T1000 (cell line): Measurements from ENCODE around the gene PTBP1.

Source experiments
- DNase-seq: peaks from one replicate; lab custom pipeline; 2025; ENCODE audit warnings: mixed read lengths; lab: John Stamatoyannopoulos, UW

PTBP1 gene

DNA sequence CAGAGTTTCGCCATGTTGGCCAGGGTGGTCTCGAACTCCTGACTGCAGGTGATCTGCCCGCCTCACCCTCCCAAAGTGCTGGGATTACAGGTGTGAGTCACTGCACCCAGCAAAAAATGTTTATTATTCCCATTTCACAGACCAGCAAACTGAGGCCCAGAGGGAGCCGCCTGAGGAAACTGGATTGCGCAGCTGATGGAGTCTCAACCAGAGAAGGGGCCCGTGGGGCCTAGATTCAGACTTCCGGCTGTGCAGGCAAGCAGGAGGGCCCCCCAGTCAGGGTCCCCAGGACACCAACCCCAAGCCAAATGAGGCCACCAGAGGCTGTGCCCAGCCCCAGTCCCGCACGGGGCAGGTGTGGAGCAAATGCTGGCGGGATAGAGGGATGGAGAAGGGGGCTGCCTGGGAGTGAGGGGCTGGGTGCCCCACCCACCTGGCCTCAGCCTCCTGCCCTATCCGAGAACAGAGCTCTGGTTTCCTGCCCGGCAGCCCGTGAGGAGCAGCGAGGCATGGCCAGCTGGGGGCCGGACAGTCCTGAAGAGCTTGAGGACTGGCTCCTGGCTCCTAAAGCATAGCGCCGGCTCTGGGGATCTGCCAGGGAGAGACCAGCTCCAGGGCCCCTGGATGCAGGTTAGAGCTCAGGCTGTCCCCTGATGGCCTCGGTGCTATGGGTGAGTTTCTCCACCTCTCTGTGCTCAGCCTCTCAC, 24.4 kb upstream of the PTBP1 start:
- no peak for DNase-seq

DNA sequence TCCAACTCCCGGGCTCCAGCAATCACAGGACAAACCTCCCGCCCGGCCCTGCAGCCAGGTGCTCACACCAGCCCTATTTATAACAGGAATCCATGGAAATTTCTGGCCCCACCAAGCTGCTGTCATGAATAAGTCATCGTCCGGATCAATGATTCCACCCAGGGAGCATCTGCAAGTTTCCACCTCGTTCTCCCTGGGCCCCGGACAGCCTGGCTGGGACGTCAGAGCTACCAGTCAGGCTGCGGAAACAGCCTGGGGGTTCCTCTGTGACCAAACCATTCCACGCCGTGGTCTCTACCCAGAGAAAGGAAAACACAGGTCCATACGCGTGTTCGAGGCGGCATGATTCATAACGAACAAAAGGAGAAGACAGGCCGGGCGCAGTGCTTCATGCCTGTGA, 20.7 kb upstream of the PTBP1 start:
- no peak for DNase-seq

DNA sequence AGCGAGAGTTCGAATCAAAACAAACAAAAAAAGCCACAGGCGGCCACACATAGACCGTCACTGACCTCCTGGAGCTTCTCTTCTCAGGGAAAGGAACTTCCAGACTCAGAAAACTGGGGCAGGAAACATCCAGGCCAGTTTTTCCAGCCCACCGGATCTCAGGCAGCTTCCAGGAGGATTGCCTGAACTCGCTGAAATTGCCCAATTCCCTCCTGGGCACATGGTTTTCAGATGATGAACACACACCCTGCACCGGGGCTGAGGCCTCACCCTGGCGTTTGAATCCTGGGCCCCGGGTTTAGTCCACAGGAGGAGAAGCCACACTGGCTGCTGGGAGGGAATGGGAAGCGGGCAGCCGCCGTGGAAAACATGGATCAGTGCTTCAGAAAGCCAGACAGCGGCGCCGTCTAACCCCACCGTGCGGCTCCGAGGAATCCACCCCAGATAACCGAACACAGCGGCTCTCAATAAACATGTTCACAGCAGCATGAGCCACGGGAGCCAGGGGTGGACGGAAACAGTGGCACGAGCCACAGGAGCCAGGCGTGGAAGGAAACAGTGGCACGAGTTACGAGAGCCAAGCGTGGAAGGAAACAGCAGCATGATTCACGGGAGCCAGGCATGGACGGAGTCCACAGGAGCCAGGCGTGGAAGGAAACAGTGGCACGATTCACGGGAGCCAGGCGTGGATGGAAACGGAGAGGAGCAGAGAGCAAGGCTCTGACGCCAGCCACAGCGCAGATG, 18.2 kb upstream of the PTBP1 start:
- peak; percentile 92 for DNase-seq

DNA sequence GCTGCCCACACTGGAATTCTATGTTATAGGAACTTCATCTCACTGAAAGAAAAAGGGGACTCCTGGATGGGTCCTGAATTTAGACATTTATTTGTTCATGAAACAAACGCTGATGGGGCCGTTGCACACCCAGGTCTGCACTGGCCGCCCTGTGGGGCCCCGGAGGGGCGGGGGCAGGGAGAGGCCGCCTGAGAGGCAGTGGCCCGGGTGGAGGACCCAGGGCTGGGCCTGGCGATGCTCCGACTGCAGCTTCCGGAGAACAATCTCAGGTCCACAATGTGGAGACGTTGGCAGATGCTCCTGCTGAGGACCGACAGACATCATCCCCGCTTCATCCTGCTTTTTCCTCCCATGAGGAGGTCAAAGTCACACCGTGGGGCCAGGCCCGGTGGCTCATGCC, 16.3 kb upstream of the PTBP1 start:
- no peak for DNase-seq

DNA sequence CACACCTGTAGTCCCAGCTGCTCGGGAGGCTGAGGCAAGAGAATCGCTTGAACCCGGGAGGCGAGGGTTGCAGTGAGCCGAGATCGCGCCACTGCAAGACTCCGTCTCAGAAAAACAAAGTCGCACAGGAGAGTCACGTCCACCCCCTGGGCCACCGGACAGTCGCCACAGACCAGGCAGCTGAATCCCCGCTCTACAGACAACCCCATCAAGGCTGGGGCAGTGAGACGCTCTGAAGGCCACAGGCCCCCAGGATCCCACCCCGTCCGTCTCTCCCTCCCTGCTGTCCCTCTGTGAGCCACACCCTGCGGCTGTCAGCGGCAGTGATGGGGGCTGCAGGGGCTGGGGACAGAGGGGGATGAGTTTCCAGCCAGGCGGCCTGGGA, 15.5 kb upstream of the PTBP1 start:
- no peak for DNase-seq

DNA sequence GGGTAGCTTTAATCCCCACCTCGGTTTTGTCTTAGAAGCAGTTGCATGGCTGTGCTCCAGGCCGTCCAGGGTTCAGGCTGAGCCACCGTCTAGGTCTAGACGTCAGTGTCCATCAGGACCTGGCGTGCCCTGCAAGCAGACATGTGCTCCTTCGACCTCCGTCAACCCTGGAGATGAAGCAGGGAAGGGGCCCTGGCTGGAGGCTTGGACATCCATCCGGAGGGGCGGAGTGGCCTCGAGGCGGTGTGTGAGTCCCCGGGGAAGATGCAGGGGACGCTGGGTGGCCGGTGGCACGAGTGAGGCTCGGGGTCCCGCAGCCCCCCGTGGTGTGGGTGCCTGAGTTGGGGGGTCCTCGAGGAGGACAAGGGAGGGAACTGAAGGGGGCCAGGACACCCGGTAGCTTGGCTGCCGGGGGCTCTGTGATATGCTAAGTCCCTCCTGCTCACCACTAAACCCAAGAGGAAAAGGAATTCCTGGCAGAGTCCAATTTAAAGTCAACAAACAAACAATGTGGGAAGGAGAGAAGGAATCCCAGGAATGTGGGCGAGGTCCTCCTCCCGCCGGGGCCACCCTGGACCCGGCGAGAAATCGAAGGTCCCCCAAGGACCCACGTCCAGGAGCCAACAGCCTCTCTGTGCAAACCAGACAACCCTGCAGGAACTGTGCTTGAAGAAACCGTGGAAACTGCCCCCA, 14.9 kb upstream of the PTBP1 start:
- peak; percentile 59 for DNase-seq

DNA sequence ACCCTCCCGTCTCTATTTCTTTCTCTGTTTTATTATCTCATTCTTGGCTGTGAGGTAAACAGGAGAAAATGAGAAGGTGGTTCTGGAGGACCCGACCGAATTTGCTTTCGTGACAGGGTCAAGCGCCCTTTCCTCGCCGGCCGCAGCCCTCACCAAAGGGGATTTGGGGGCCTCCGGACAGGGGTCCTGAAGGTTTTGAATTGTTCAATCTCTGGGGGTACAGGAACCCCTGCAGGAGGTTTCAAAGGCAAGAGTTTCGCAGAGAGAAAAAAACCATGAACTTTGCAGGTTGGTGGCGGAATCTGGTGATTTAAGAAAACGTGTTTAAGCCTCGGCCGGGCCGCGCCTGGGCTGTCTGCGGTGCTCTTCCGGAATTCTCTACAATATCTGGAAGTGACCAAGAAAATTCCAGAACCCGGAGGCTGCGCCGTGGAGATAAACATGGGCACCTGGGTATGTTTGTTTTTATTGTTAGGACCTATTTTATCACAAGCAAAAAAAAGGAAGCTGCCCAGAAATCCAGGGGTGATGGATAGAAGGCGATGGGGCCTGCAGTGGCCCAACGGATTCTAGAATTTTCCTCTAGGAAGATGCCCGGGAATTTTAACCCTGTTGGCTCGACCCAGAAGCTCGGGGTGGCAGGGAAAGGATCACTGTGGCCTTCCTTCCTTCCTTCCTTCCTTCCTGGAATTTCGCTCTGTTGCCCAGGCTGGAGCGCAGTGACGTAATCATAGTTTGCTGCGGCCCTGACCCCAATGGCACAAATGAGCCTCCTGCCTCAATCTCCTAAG, 14.2 kb upstream of the PTBP1 start:
- DNase-seq, result no peak

DNA sequence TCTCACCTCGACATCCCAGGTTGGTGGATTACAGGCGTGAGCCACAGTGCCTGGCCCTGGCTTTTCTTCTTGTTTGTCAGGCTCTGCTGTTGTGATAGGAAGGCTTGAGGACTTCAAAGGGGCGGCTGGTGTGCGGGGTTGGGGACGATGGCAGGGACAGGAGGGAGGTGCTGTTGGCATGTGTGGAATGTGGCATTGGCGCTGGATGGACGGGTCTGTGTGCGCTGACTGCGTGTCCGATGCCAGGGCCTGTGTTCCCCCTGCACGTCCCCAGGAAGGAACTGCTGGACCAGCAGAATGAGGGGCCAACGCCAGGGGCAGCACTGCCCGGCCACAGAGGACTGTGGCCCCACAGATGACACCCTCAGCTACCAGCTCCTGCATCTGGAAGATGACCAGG, 12.7 kb upstream of the PTBP1 start:
- no peak for DNase-seq

DNA sequence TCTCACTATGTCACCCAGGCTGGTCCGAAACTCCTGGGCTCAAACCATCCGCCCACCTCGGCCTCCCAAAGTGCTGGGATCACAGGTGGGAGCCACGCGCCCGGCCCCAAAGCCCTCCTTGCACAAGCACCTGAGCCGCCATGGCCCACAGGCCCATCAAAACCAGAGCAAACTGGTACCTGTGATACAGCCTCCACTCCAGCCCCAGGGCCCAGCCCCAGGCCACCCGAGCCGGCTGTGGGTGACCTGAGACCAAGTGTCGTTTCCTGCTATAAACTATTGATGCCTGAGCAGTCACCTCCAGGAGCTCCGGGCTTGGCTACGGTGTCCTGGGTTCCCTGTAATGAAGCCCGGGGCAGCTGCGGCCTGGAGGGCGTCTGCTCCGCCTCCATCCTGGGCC, 9.7 kb upstream of the PTBP1 start:
- no peak for DNase-seq

DNA sequence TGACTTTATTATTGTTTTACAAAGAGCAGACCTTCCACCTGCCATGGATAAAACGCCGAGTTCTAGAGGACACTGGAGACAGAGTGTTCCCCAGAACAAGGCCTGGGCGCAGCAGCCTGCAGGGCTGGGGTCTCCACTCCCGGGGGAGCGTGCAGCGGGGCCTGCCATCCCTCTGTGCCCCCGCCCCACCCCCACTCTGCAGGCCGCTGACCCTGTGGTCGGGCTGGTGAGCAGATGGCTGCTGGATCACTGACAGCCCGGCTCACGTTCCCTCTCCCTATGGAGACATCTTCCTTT, 8.6 kb upstream of the PTBP1 start:
- no peak for DNase-seq

DNA sequence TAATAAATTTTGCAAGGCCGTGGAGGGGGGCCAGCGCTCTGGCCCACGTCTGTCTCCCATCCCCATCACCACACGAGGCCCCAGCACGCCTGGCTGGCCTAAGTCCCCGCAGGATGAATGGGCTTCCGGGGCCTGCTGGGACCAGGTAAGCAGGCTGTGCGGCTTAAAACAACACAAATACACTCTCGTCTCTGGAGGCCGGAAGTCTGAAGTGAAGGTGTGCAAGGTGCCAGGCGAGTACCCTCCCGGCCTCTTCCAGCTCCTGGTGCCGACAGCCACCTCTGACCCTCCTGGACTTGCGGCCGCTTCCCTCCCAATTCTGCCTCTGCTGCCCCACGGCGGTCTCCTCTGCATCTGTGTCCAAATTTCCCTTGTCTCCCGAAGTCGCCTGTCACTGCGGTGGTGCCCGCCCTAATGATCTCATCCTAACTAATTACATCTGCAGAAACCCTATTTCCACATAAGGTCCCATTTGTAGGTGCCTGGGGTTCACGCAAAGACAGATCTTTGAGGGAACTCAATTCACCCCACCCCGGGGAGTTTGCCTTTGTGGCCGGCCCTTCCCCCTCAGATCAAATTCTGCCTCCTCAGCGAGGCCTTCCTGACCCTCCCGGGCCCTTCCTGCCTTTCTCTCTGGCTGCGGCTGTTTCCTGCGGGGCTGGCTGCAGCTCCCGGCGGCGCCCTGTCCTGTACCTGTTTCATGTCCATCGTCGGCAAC, 8.1 kb upstream of the PTBP1 start:
- no peak for DNase-seq

DNA sequence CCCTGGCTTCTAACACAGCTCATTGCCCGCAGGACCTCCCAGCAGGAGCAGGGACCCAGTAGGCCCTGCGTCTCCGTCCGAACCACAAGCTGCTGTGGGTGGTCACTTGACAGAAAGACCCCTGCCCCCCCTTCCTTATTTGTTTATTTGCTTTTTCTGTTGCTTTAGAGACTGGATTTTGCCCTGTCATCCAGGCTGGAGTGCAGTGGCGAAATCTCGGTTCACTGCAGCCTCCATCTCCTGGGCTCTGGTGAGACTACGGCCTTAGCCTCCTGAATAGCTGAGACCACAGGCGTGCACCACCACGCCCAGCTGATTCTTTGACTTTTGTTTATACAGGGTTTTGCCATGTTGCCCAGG, 7.6 kb upstream of the PTBP1 start:
- DNase-seq, result no peak

DNA sequence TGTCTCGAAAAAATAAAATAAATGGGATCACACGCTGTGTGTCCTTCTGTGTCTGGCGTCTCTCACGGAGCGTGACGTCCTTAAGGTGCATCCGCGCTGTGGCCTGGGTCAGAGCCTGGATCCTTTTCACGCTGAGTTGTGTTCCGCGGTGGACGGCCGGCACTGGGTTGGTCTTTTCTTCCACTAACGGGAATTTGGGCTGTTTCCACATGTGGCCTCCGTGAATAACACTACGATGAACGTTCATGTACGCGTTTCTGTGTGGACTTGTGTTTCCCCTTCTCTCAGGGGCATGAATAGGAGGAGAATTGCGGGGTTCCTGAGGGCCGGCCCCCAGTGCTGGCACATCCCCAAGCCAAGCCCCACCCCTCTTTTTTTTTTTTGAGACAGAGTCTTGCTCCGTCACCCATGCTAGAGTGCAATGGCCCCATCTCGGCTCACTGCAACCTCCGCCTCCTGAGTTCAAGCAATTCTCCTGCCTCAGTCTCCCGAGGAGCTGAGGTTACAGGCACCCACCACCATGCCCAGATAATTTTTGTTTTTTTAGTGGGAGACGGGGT, 6.2 kb upstream of the PTBP1 start:
- no peak for DNase-seq

DNA sequence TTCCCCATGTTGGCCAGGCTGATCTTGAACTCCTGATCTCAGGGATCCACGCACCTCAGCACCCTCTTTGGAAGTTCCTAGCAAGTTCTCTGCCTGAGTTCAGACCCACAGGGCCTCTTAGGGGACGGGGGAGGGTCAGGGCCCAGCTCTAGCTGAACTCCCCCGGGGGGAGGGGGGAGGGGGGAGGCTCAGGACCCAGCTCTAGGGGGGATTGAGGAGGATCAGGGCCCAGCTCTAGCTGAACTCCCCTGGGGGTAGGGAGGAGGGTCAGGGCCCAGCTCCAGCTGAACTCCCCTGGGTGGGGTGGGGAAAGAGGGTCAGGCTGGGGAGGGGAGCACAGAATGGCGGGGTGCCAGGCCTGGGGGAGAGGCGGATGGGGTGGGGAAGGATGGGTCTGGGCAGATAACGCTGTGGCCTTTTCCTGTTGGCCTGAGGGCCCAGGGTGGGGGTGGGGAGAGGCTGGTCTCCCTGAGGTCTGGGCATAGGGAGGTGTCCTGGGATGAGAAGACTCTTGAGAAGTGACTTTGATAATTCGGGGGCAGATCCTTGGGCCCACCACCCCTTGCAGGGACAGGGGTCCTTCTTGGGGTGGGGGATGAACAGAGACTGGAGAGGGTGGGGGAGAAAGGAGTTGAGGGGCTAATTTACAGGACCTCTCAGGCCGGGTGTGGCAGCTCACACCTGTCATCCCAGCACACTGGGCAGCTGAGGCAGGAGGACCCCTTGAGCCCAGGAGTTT, 5.5 kb upstream of the PTBP1 start:
- DNase-seq, result no peak

DNA sequence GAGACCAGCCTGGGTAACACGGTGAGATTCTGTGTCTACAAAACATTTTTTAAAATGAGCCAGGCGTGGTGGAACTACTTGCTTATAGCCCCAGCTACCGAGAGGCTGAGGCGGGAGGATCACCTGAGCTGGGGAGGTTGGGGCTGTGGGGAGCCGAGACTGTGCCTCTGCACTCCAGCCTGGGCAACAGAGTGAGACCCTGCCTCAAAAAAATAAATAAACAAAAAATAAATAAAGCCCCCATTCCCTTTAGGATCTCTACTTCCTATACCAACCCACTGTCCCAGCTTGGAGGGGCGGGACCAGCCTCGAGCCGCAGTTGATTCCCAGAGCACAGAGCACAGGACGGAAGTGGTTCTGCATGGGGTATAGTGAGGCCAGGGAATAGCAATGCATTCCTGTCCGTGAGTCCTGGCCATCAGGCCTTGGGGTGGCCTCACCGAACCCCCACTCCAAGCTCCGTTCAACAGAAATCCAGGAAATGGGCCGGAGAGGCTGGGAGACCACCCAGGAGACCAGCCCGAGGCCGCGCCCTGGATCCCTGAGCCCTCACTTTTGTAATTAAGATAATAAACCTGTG, 4.9 kb upstream of the PTBP1 start:
- DNase-seq, result no peak

DNA sequence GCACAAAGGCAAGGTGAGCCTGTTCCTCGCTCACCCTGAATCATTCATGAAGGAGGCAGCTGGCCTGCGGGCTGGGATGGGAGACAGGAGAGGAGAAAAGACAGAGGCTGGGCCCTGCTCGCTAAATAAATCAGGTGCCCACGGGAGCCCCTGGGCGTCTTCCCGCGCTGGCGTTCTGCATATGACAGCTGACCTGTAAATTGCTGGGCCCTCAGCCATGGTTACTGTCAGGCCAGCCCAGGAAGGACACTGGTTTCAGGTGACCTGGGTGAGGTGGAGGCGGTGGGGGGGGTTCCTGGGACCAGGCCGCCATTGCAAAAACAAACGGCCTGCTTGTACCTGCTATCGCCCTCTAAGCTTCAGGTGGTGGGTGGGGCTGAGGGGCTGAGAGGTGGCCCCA, 3.4 kb upstream of the PTBP1 start:
- no peak for DNase-seq

DNA sequence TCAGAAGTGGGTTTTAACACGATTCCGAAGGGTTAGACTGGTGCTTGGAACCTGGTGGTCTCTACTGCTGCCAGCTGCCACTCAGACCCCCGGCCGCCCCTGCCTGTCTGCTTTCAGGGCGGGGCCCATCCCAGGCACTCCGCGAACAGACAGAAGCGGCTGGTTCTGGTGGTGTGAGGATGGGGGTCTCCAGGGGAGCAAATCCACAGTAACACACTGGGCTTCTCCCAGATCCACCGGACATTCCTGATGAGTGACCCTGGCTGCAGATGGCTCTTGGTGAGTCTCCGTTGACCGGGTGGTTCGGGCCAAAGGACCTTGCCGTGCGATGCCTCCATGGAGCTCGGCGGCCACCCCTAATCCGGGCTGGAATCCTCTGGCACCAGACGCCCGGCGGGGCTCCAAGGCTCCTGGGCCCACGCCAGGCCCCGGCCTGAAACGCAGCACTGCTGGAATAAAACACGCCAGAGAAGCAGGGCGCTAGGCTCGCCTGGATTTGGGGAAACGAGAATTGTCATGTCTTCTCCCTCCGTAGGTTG, 2.1 kb upstream of the PTBP1 start:
- DNase-seq, result no peak

DNA sequence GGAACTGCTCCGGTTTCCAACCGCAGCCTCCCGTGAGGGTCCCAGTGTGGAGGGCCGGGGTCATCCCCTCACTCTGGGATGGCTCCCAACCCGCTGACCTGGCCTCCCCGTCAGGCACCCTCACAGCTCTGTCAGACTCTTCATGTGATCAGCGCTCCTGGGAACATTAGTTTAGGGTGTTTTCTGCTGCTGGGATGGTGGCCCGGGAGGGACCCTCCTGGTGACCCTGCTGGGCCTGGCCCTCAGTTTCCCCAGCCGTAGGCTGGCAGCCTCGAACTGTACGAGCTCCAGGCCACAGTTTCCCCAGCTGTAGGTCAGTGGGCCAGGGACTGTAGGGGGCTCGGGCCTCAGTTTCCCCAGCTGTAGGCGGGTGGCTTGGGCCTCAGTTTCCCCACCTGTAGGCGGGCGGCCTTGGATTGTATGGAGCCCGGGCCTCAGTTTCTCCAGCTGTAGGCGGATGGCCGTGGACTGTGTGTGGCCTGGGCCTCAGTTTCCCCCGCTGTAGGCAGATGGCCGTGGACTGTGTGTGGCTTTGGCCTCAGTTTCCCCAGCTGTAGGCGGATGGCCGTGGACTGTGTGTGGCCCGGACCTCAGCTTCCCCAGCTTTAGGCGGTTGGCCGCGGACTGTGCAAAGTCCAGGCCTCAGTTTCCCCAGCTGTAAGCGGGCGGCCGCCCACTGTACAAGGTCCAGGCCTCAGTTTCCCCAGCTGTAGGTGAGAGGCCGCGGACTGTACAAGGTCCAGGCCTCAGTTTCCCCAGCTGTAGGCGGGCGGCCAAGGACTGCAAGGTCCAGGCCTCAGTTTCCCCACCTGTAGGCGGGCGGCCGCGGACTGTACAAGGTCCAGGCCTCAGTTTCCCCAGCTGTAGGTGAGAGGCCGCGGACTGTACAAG, 1.3 kb upstream of the PTBP1 start:
- no peak for DNase-seq
